HepG2 (cell line): Measurements from ENCODE around the gene CDKL5. TPM values are rescaled to one million over a fixed set of nuclear protein-coding genes. Genes with fewer than 3 reads are reported as not detected.

Experiments
- ARID4A ChIP-seq: sonication (generic); formaldehyde crosslinking; IDR thresholded peaks from 2 replicates; pipeline ENCODE4 v1.5.0; 2020; ENCODE audit warnings: mild to moderate bottlenecking, missing genetic modification reagents, borderline replicate concordance
- CREM ChIP-seq, 2 experiments: sonication (generic) in 1 of 2; formaldehyde crosslinking in 1 of 2; IDR thresholded peaks; 2 replicates each; pipeline versions ENCODE4 v1.4.0 to v1.6.1; 2016 to 2020; ENCODE audit warnings: antibody characterized with exemption in 1 of 2, mild to moderate bottlenecking in 1 of 2, missing genetic modification reagents in 1 of 2
- DZIP1 ChIP-seq: sonication (generic); formaldehyde crosslinking; IDR thresholded peaks from 2 replicates; pipeline ENCODE4 v1.5.0; 2020; ENCODE audit warnings: mild to moderate bottlenecking, missing genetic modification reagents
- GFI1 ChIP-seq: sonication (generic); formaldehyde crosslinking; IDR thresholded peaks from 2 replicates; pipeline ENCODE4 v1.5.0; 2020; ENCODE audit warnings: missing genetic modification reagents, mild to moderate bottlenecking, borderline replicate concordance
- KDM5B ChIP-seq: sonication (generic); formaldehyde crosslinking; IDR thresholded peaks from 2 replicates; pipeline ENCODE4 v1.4.0; 2020; ENCODE audit warnings: missing genetic modification reagents, mild to moderate bottlenecking, borderline replicate concordance
- MAX ChIP-seq: IDR thresholded peaks from 2 replicates; pipeline ENCODE4 v1.6.1; 2012; ENCODE audit warnings: inconsistent platforms
- POGK ChIP-seq: sonication (generic); formaldehyde crosslinking; conservative IDR thresholded peaks from 2 replicates; pipeline ENCODE4 v1.8.0; 2022; ENCODE audit warnings: mild to moderate bottlenecking, moderate library complexity, missing genetic modification reagents
- RARA ChIP-seq: IDR thresholded peaks from 2 replicates; pipeline ENCODE4 v1.6.1; 2016; ENCODE audit warnings: missing genetic modification reagents, missing compliant biosample characterization
- RARG ChIP-seq: sonication (generic); formaldehyde crosslinking; IDR thresholded peaks from 2 replicates; pipeline ENCODE4 v1.4.0; 2020; ENCODE audit warnings: low read depth, mild to moderate bottlenecking, missing genetic modification reagents
- SAFB2 ChIP-seq: sonication (generic); formaldehyde crosslinking; IDR thresholded peaks from 2 replicates; pipeline ENCODE4 v1.5.1; 2020; ENCODE audit warnings: missing genetic modification reagents, low read depth, mild to moderate bottlenecking, borderline replicate concordance
- ZNF33A ChIP-seq: sonication (generic); formaldehyde crosslinking; IDR thresholded peaks from 2 replicates; pipeline ENCODE4 v1.5.1; 2020; ENCODE audit warnings: missing genetic modification reagents, mild to moderate bottlenecking, moderate library complexity, borderline replicate concordance
- ZNF354B ChIP-seq: sonication (generic); formaldehyde crosslinking; IDR thresholded peaks from 2 replicates; pipeline ENCODE4 v1.8.0; 2022; ENCODE audit warnings: mild to moderate bottlenecking, missing genetic modification reagents
- ZNF609 ChIP-seq: sonication (generic); formaldehyde crosslinking; IDR thresholded peaks from 2 replicates; pipeline ENCODE4 v1.4.0; 2020; ENCODE audit warnings: mild to moderate bottlenecking, missing genetic modification reagents, borderline replicate concordance
- ZNF678 ChIP-seq: sonication (generic); formaldehyde crosslinking; IDR thresholded peaks from 2 replicates; pipeline ENCODE4 v1.4.0; 2020; ENCODE audit warnings: mild to moderate bottlenecking, missing genetic modification reagents
- polyA plus RNA-seq, 8 experiments: library from polyadenylated mRNA; depleted of rRNA in 3 of 8; stranded (reverse) in 7 of 8; unstranded in 1 of 8; fragments of >200 nt; fragmentation: Illumina TruSeq in 4 of 8; extraction: Trizol in 4 of 8; gene quantifications; 2 replicates each; pipeline versions ENCODE4 v1.2.1 to v1.2.3, GENCODE V29; 2011 to 2016; ENCODE audit warnings: low read depth in 4 of 8, missing spikeins in 1 of 8, mixed read lengths in 1 of 8; ENCODE audit not compliant: insufficient read depth in 1 of 8
- total RNA-seq, 5 experiments: library from RNA; depleted of rRNA; stranded (reverse); fragments of >200 nt; fragmentation: Illumina TruSeq; extraction: Trizol; gene quantifications; 2 replicates each; pipeline ENCODE4 v1.2.3, GENCODE V29; 2016; ENCODE audit warnings: low read depth in 1 of 5

Gene CDKL5
- total and polyA plus RNA-seq, 2 of the 13 experiments (the other 11 are each of a cell fraction or from before 2014, with no cell fraction given): 2.8 to 7.0 TPM

- TF ChIP-seq ARID4A (no peak), SAFB2 (CRISPR knock-in tag) (no peak), ZNF33A (CRISPR knock-in tag) (no peak), CREM (IDR thresholded peaks at IDR 0.05) (peak; percentile 28; the same call in 1 of the 2 replicates), CREM (CRISPR knock-in tag; IDR thresholded peaks at IDR 0.05) (no peak), GFI1 (CRISPR knock-in tag) (peak; percentile 90), DZIP1 (CRISPR knock-in tag) (no peak), ZNF609 (peak; percentile 74; the same call in 1 of the 2 replicates), KDM5B (no peak), POGK (CRISPR knock-in tag) (no peak), MAX (0 out of 2 replicates have a peak, but pooled peaks have one; percentile 41), ZNF678 (CRISPR knock-in tag) (no peak), RARG (CRISPR knock-in tag) (no peak), ZNF354B (CRISPR knock-in tag) (no peak), RARA (CRISPR knock-in tag) (no peak)
Observed at GRCh38 chrX:18630934-18631333, 205.5 kb downstream of the CDKL5 start (continued).
